ENCODE data around the gene EPS8. TPM values are rescaled to one million over a fixed set of nuclear protein-coding genes. Genes with fewer than 3 reads are reported as not detected.

EPS8 gene
- total RNA-seq, 1 donor from 2014 or later, result 0.89 TPM

DNA sequence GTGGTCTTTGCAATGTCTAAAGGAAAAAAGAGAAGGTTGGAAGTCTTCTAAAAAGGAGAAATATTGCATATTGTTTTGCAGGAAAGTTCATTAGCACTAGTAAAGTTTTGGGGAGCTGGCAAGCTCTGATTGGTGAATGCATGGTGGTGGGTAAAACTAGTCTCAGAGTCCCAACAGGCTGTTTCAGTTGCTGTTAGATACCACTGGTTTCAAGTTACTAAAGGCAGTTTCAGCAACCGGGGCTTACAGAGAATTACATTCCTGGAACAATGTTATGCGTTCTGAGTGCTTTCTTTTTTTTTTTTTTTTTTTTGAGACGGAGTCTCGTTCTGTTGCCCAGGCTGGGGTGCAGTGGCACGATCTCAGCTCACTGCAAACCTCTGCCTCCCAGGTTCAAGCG lies 208.2 kb downstream of the EPS8 start:
- intact Hi-C loops (cut with micrococcal nuclease), result loop anchor here (5.0 to 10.0 kb wide), 2 partner anchors 359 to 426 kb away; partner anchors contain the start of gene RERG
- H3K36me3 Mint-ChIP-seq (ENCODE audit: low read depth), result peaks cover 87% of the 10 kb centered on the region
- DNase-seq (no peak), ATAC-seq (ENCODE audit: low read depth) (no peak)
- TF ChIP-seq CTCF (IDR thresholded peaks at IDR 0.05), result no peak
- no peaks in the 10 kb centered on the region for H3K4me1 Mint-ChIP-seq
- CTCF ChIA-PET, result interaction anchor here (1.2 to 11.6 kb wide), 2 partner anchors 49 to 56 kb away, joined by 3 to 480 read pairs; no protein-coding TSS in a partner anchor
- H3K27me3 Mint-ChIP-seq, result no peaks in the 10 kb centered on the region
- POLR2A ChIA-PET, result interaction anchor here (0.7 kb wide), 1 partner anchor 47 kb away, joined by 4 read pairs; no protein-coding TSS in a partner anchor
- H3K27ac Mint-ChIP-seq, result no peak overlapping the region
- no peaks in the 10 kb centered on the region for H3K9me3 Mint-ChIP-seq
- no peak overlapping the region for H3K4me3 Mint-ChIP-seq

- TF ChIP-seq CTCF (IDR thresholded peaks at IDR 0.05), result no peak
- intact Hi-C loops (cut with micrococcal nuclease), result loop anchor here (5.0 to 10.0 kb wide), 2 partner anchors 358 to 426 kb away; partner anchors contain the start of gene RERG
- no peaks in the 10 kb centered on the region for H3K9me3 Mint-ChIP-seq
- DNase-seq (no peak), ATAC-seq (ENCODE audit: low read depth) (no peak)
- H3K27ac Mint-ChIP-seq, result no peak overlapping the region
- no peak overlapping the region for H3K4me3 Mint-ChIP-seq
- POLR2A ChIA-PET, result interaction anchor here (0.7 to 1.2 kb wide), 2 partner anchors 10 to 46 kb away, joined by 3 to 4 read pairs; no protein-coding TSS in a partner anchor
- H3K4me1 Mint-ChIP-seq, result no peaks in the 10 kb centered on the region
- H3K36me3 Mint-ChIP-seq (ENCODE audit: low read depth), result peaks cover 86% of the 10 kb centered on the region
- CTCF ChIA-PET, result interaction anchor here (11.6 kb wide), 1 partner anchor 49 kb away, joined by 480 read pairs; no protein-coding TSS in a partner anchor
- H3K27me3 Mint-ChIP-seq, result no peaks in the 10 kb centered on the region
Observed at GRCh38 chr12:15580431-15580830, 208.8 kb downstream of the EPS8 start.

- Mint-ChIP-seq H3K4me3 (no peak overlapping the region), H3K36me3 (ENCODE audit: low read depth) (peaks cover 58% of the 10 kb centered on the region), H3K27me3 (no peaks in the 10 kb centered on the region), H3K4me1 (peaks cover 10% of the 10 kb centered on the region), H3K27ac (no peak overlapping the region), H3K9me3 (no peaks in the 10 kb centered on the region)
- intact Hi-C loops (cut with micrococcal nuclease), result no loop called here
- DNase-seq (no peak), ATAC-seq (ENCODE audit: low read depth) (no peak)
- TF ChIP-seq CTCF (IDR thresholded peaks at IDR 0.05), result no peak
- ChIA-PET CTCF (interaction anchor here (0.7 kb wide), 1 partner anchor 43 kb away, joined by 3 read pairs; no protein-coding TSS in a partner anchor), POLR2A (no interaction called here)
Observed at GRCh38 chr12:15575671-15576541, 213.3 kb downstream of the EPS8 start.

- DNase-seq (no peak), ATAC-seq (ENCODE audit: low read depth) (no peak)
- intact Hi-C loops (cut with micrococcal nuclease), result loop anchor here (5.0 kb wide), 1 partner anchor 772 kb away; the partner anchor contains the start of genes C12orf60 and WBP11
- POLR2A ChIA-PET, result no interaction called here
- Mint-ChIP-seq H3K36me3 (ENCODE audit: low read depth) (peaks cover 44% of the 10 kb centered on the region), H3K4me3 (no peak overlapping the region), H3K9me3 (no peaks in the 10 kb centered on the region), H3K4me1 (peaks cover 25% of the 10 kb centered on the region), H3K27me3 (no peaks in the 10 kb centered on the region), H3K27ac (no peak overlapping the region)
- CTCF ChIA-PET, result interaction anchor here (1.0 to 1.5 kb wide), 3 partner anchors 11 to 42 kb away, joined by 3 to 4 read pairs (median 4); no protein-coding TSS in a partner anchor
- TF ChIP-seq CTCF (IDR thresholded peaks at IDR 0.05), result no peak
Observed at GRCh38 chr12:15574353-15574752, 214.8 kb downstream of the EPS8 start.

Other genes with a start within 250 kb of the EPS8 start
- 78.1 and 82.3 TPM in 2 replicates for gene STRAP, start 93.0 kb upstream of the EPS8 start, total RNA-seq
- 21.2 and 22.1 TPM in 2 replicates for gene DERA, start 121.9 kb upstream of the EPS8 start, total RNA-seq

Measured in activated B cell treated with CpG ODN at 0.5 μM for 24 hours (primary cell).